GM18499 (cell line): Measurements from ENCODE around the gene STAG2.

Experiments used
- ATAC-seq: cut with Tn5 transposase; IDR thresholded peaks from one replicate; pipeline ENCODE4 v1.9.1; 2021; ENCODE audit warnings: moderate number of reproducible peaks; ENCODE audit not compliant: insufficient read depth, unreplicated experiment

Gene STAG2

GRCh38 chrX:123973921-123974320 is 12.4 kb downstream of the STAG2 start:
- no peak for ATAC-seq

- ATAC-seq = no peak
These were observed 13.7 kb downstream of the STAG2 start for GRCh38 chrX:123975180-123975579.

GRCh38 chrX:123976706-123977316 is 15.3 kb downstream of the STAG2 start:
- ATAC-seq = no peak

- ATAC-seq = no peak
These were observed 21.7 kb downstream of the STAG2 start for GRCh38 chrX:123983240-123983639.

- no peak for ATAC-seq
These were observed 24.9 kb downstream of the STAG2 start for GRCh38 chrX:123986377-123986776.

GRCh38 chrX:123988423-123989111 is 27.1 kb downstream of the STAG2 start:
- no peak for ATAC-seq

- no peak for ATAC-seq
These were observed 27.7 kb downstream of the STAG2 start for GRCh38 chrX:123989235-123989634.

GRCh38 chrX:123990169-123990568 is 28.7 kb downstream of the STAG2 start:
- ATAC-seq = no peak

- no peak for ATAC-seq
These were observed 29.1 kb downstream of the STAG2 start for GRCh38 chrX:123990602-123991001.

- no peak for ATAC-seq
These were observed 31.8 kb downstream of the STAG2 start for GRCh38 chrX:123993326-123993725.

GRCh38 chrX:123993904-123994635 is 32.6 kb downstream of the STAG2 start:
- no peak for ATAC-seq

GRCh38 chrX:123994730-123995129 is 33.2 kb downstream of the STAG2 start:
- no peak for ATAC-seq

GRCh38 chrX:124001581-124001980 is 40.1 kb downstream of the STAG2 start:
- no peak for ATAC-seq

GRCh38 chrX:124005228-124005627 is 43.7 kb downstream of the STAG2 start:
- ATAC-seq = no peak

- no peak for ATAC-seq
These were observed 48.7 kb downstream of the STAG2 start for GRCh38 chrX:124010157-124010556.

- no peak for ATAC-seq
These were observed 49.1 kb downstream of the STAG2 start for GRCh38 chrX:124010566-124010965.

GRCh38 chrX:124015721-124016120 is 54.2 kb downstream of the STAG2 start:
- ATAC-seq = no peak

GRCh38 chrX:124016825-124017224 is 55.3 kb downstream of the STAG2 start:
- ATAC-seq = no peak

- no peak for ATAC-seq
These were observed 56.5 kb downstream of the STAG2 start for GRCh38 chrX:124018023-124018422.

GRCh38 chrX:124023838-124024238 is 62.3 kb downstream of the STAG2 start:
- no peak for ATAC-seq

- ATAC-seq = no peak
These were observed 65.0 kb downstream of the STAG2 start for GRCh38 chrX:124026529-124026928.
